Pancreas (tissue), 10 donors: ENCODE results near the gene UTRN. TPM values are rescaled to one million over a fixed set of nuclear protein-coding genes. Genes with fewer than 3 reads are reported as not detected.
A peak's percentile ranks its signal among the peaks of the same experiment; 100 is the strongest.

ENCODE experiments used
- ATAC-seq, 4 donors: fragments of 200-7000 bp; cut with Tn5 transposase; one replicate each; pipeline versions ENCODE4 v1.8.0 to v1.9.1; 2020; ENCODE audit warnings: mild to moderate bottlenecking in 4 of 4, moderate library complexity in 4 of 4
- DNase-seq, 6 donors: peaks; one replicate each; pipeline ENCODE4 v3.0.0-alpha.2; 2020
- FAIRE-seq: peaks from 2 replicates; lab custom pipeline; 2012; peaks lifted over from hg19 to GRCh38; lab: Jason Lieb, UNC
- H3K27ac ChIP-seq, 4 donors: fragments of 200-600 bp; sonication (generic); 1 replicate in 3 of 4; 2 replicates in 1 of 4; pipeline versions ENCODE4 v1.5.0 to v1.8.0; 2020
- H3K27me3 ChIP-seq, 4 donors: fragments of 200-600 bp; one replicate each; pipeline ENCODE4 v1.8.0; 2021
- H3K36me3 ChIP-seq, 3 donors: fragments of 200-600 bp; sonication (generic) in 1 of 3; one replicate each; pipeline versions ENCODE4 v1.5.0 to v1.8.0; 2020 to 2021
- H3K4me1 ChIP-seq, 3 donors: fragments of 200-600 bp; one replicate each; pipeline ENCODE4 v1.8.0; 2021
- H3K4me3 ChIP-seq, 4 donors: fragments of 200-600 bp; sonication (generic) in 2 of 4; one replicate each; pipeline versions ENCODE4 v1.5.0 to v1.8.0; 2020 to 2021
- H3K9me3 ChIP-seq, 4 donors: fragments of 200-600 bp; one replicate each; pipeline ENCODE4 v1.8.0; 2021
- WGBS, 2 donors: extraction: QIAGEN DNeasy Blood & Tissue Kit; methylation state at CpG; one replicate each; pipeline ENCODE4 v1.1.7; 2013; 5-methylcytosine and 5-hydroxymethylcytosine counted together
- intact Hi-C, 3 donors: fragments of 100-400 bp; cut with DNase I; formaldehyde crosslinking; loops; one replicate each; pipeline versions ENCODE4 v1.11.1 to v1.14.2; 2022
- polyA plus RNA-seq, 2 donors: library from polyadenylated mRNA; stranded (reverse); fragments of 200-250 nt; gene quantifications; one replicate each; pipeline ENCODE4 v1.2.3, GENCODE V29; 2013
- total RNA-seq, 6 donors: library from RNA; stranded (reverse); fragmentation: NEBNext Ultra II Directional in 4 of 6; extraction: Animal tissue kit (Norgen Biotek cat#: 25700) in 4 of 6; gene quantifications; one replicate each; pipeline versions ENCODE4 v1.2.1 to v1.2.4, GENCODE V29; 2021 to 2023
- TF ChIP-seq, protein P1 (sequence below), 4 donors: fragments of 200-600 bp; sonication (generic) in 3 of 4; IDR thresholded peaks; one replicate each; pipeline versions ENCODE4 v1.5.0 to v1.8.0; 2021; ENCODE audit warnings: antibody characterized with exemption in 4 of 4
- donor health status: healthy with polysubstance abuse.
- donor health status: DM: no; HTN: no; CAD: no; lungs with moderate emphysema.
- donor health status: DM: no; HTN: no; CAD: no.
- donor health status: control.
- donor health status: control.
- donor health status: Bipolar disorder and iron deficiency.
- donor health status: DM: yes; HTN: yes; CAD: no.
- donor health status: DM: no; HTN: no; CAD: no.
- donor health status: DM: no; HTN: no; CAD: no.
- donor health status: DM: yes; HTN: yes; CAD: no.

UTRN gene
- total and polyA plus RNA-seq, 8 donors: 10.0 to 116 (median 82.9) TPM

GRCh38 chr6:144304223-144304848 lies 19.2 kb downstream of the UTRN start:
- FAIRE-seq (no peak), DNase-seq (no peak), ATAC-seq (no peak)
- H3K4me1 ChIP-seq: peaks cover 0 to 3% (median 2%) of the 10 kb centered on the region in 3 donors
- no peak overlapping the region for H3K4me3 ChIP-seq
- H3K27ac ChIP-seq: no peak overlapping the region
- no peaks in the 10 kb centered on the region for H3K36me3 ChIP-seq
- WGBS, 2 donors: 91 to 92% methylated on average over 4 of the region's 4 CpGs
- TF ChIP-seq, protein P1, sequence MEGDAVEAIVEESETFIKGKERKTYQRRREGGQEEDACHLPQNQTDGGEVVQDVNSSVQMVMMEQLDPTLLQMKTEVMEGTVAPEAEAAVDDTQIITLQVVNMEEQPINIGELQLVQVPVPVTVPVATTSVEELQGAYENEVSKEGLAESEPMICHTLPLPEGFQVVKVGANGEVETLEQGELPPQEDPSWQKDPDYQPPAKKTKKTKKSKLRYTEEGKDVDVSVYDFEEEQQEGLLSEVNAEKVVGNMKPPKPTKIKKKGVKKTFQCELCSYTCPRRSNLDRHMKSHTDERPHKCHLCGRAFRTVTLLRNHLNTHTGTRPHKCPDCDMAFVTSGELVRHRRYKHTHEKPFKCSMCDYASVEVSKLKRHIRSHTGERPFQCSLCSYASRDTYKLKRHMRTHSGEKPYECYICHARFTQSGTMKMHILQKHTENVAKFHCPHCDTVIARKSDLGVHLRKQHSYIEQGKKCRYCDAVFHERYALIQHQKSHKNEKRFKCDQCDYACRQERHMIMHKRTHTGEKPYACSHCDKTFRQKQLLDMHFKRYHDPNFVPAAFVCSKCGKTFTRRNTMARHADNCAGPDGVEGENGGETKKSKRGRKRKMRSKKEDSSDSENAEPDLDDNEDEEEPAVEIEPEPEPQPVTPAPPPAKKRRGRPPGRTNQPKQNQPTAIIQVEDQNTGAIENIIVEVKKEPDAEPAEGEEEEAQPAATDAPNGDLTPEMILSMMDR (IDR thresholded peaks at IDR 0.05): no peak
- no peaks in the 10 kb centered on the region for H3K27me3 ChIP-seq
- intact Hi-C loops: no loop called here
- no peaks in the 10 kb centered on the region for H3K9me3 ChIP-seq

GRCh38 chr6:144305567-144305966 lies 20.4 kb downstream of the UTRN start:
- intact Hi-C loops: no loop called here
- 27 to 61% methylated on average over 1 of the region's 1 CpG for WGBS, 2 donors
- Histone ChIP-seq H3K4me3 (no peak overlapping the region), H3K9me3 (no peaks in the 10 kb centered on the region), H3K36me3 (no peaks in the 10 kb centered on the region), H3K27ac (no peak overlapping the region), H3K27me3 (no peaks in the 10 kb centered on the region), H3K4me1 (peaks cover 0 to under 1% (median 0%) of the 10 kb centered on the region in 3 donors)
- FAIRE-seq (no peak), DNase-seq (no peak), ATAC-seq (no peak)
- TF ChIP-seq, protein P1 (IDR thresholded peaks at IDR 0.05): no peak

DNA sequence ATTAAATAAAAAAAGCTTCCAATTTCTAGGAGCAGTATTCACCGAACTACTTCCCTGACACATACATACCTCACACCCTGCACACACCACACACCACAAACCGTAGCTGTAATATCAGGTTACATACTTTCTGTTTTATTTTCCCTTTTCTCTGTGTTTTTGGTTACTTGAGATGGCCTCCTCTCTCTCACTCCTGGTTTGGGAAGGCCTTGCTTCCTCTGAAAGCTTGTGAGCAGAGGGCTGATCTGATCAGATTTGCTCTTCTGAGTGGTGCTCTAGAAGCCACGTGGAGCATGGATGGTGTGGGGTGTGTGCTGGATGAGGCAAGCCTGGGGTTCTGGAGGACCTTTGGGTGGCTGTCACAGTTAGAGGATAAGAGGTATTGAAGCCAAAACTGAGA lies 20.9 kb downstream of the UTRN start:
- DNase-seq (no peak), FAIRE-seq (no peak), ATAC-seq (peak in 2 of 4 donors; percentile 14 to 23)
- Histone ChIP-seq H3K27me3 (no peaks in the 10 kb centered on the region), H3K36me3 (no peaks in the 10 kb centered on the region), H3K4me3 (no peak overlapping the region), H3K27ac (no peak overlapping the region), H3K9me3 (no peaks in the 10 kb centered on the region), H3K4me1 (peaks cover 0 to 4% (median 3%) of the 10 kb centered on the region in 3 donors)
- TF ChIP-seq, protein P1 (IDR thresholded peaks at IDR 0.05): no peak
- 61 to 82% methylated on average over 3 of the region's 3 CpGs for WGBS, 2 donors
- intact Hi-C loops: no loop called here

DNA sequence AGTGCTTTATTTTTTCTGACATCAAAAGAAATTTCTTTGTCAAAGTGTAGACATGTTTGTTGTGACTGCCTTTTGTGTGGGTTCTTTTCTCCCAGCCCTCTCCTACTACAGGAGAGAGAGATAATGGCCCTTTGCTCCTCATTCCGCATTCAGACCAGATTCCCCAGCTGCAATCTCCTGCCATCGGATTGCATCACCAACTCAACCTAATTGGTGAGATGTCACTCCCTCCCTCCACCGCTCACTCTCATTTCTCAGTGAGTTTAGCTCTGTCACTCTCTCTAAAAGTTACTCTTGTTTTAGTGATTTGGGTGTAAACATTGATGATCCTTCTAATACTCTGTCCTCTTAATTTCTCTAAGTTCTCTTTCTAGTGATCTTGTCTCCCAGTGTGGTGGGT lies 22.7 kb downstream of the UTRN start:
- WGBS, 2 donors: 90 to 91% methylated on average over 3 of the region's 3 CpGs
- no peak overlapping the region for H3K27ac ChIP-seq
- TF ChIP-seq, protein P1 (IDR thresholded peaks at IDR 0.05): no peak
- no peak overlapping the region for H3K4me3 ChIP-seq
- FAIRE-seq: no peak
- DNase-seq: no peak
- intact Hi-C loops: no loop called here
- ATAC-seq: no peak
- no peaks in the 10 kb centered on the region for H3K36me3 ChIP-seq
- peaks cover 7 to 11% (median 9%) of the 10 kb centered on the region in 3 donors for H3K4me1 ChIP-seq
- no peaks in the 10 kb centered on the region for H3K27me3 ChIP-seq
- no peaks in the 10 kb centered on the region for H3K9me3 ChIP-seq

- H3K9me3 ChIP-seq: no peaks in the 10 kb centered on the region
- no peaks in the 10 kb centered on the region for H3K27me3 ChIP-seq
- 32 to 35% methylated on average over 5 of the region's 5 CpGs for WGBS, 2 donors
- FAIRE-seq (no peak), ATAC-seq (no peak), DNase-seq (no peak)
- no peak overlapping the region for H3K27ac ChIP-seq
- H3K4me3 ChIP-seq: no peak overlapping the region
- peaks cover 24 to 35% (median 33%) of the 10 kb centered on the region in 3 donors for H3K4me1 ChIP-seq
- TF ChIP-seq, protein P1 (IDR thresholded peaks at IDR 0.05): no peak
- intact Hi-C loops: no loop called here
- no peaks in the 10 kb centered on the region for H3K36me3 ChIP-seq
These were observed 25.6 kb downstream of the UTRN start for GRCh38 chr6:144310765-144311164.
